Neural cell (in vitro differentiated cells): Measurements from ENCODE around the gene FRMPD4. TPM values are rescaled to one million over a fixed set of nuclear protein-coding genes. Genes with fewer than 3 reads are reported as not detected.

Experiments used
- H2AFZ ChIP-seq: fragments of 200-600, 300-800 bp; sonication (generic), shearing (Covaris generic); 2 replicates; pipeline ENCODE4 v1.6.0; 2014; ENCODE audit warnings: low read depth, mild to moderate bottlenecking, antibody characterized with exemption, low read length, moderate library complexity
- H3F3A ChIP-seq: fragments of 200-600 bp; shearing (Covaris generic); 2 replicates; pipeline ENCODE4 v1.6.1; 2016; ENCODE audit warnings: mild to moderate bottlenecking, moderate library complexity, mixed read lengths, antibody characterized with exemption, low read length; ENCODE audit not compliant: insufficient read depth, poor library complexity, severe bottlenecking
- H3K27ac ChIP-seq: fragments of 200-600, 300-800 bp; sonication (generic), shearing (Covaris generic); 2 replicates; pipeline ENCODE4 v1.5.1; 2014; ENCODE audit warnings: mild to moderate bottlenecking, low read length, moderate library complexity
- H3K27me3 ChIP-seq: fragments of 300-800, 200-600 bp; sonication (generic), shearing (Covaris generic); 2 replicates; pipeline ENCODE4 v1.6.0; 2014; ENCODE audit warnings: mild to moderate bottlenecking, low read depth, low read length, moderate library complexity; ENCODE audit not compliant: insufficient read depth
- H3K36me3 ChIP-seq: fragments of 300-800, 200-600 bp; sonication (generic), shearing (Covaris generic); 2 replicates; pipeline ENCODE4 v1.5.1; 2014; ENCODE audit warnings: mild to moderate bottlenecking, antibody characterized with exemption, low read length, moderate library complexity; ENCODE audit not compliant: insufficient read depth
- H3K4me2 ChIP-seq: fragments of 300-800, 200-600 bp; sonication (generic), shearing (Covaris generic); 2 replicates; pipeline ENCODE4 v1.6.0; 2014; ENCODE audit warnings: mild to moderate bottlenecking, low read length
- H3K4me3 ChIP-seq: fragments of 300-800, 200-600 bp; sonication (generic), shearing (Covaris generic); 2 replicates; pipeline ENCODE4 v1.5.1; 2014; ENCODE audit warnings: mild to moderate bottlenecking, low read length, moderate library complexity
- H3K79me2 ChIP-seq: fragments of 200-600 bp; shearing (Covaris generic); replicated peaks from 2 replicates; pipeline ENCODE4 v1.6.0; 2014; ENCODE audit warnings: mild to moderate bottlenecking, low read length, moderate library complexity; ENCODE audit not compliant: insufficient read depth
- H3K9ac ChIP-seq: fragments of 300-800, 200-600 bp; sonication (generic), shearing (Covaris generic); 2 replicates; pipeline ENCODE4 v1.6.1; 2016; ENCODE audit warnings: mild to moderate bottlenecking, low read length, mixed read lengths
- H3K9me2 ChIP-seq: fragments of 200-600 bp; shearing (Covaris generic); 2 replicates; pipeline ENCODE4 v1.6.1; 2016; ENCODE audit warnings: mild to moderate bottlenecking, low read length, mixed read lengths; ENCODE audit not compliant: insufficient read depth
- H3K9me3 ChIP-seq: fragments of 200-600, 300-800 bp; sonication (generic), shearing (Covaris generic); 2 replicates; pipeline ENCODE4 v1.6.1; 2016; ENCODE audit warnings: mild to moderate bottlenecking, mixed run types, low read length, moderate library complexity, mixed read lengths
- H4K20me1 ChIP-seq: fragments of 200-600 bp; shearing (Covaris generic); 2 replicates; pipeline ENCODE4 v1.6.1; 2016; ENCODE audit warnings: mild to moderate bottlenecking, mixed run types; ENCODE audit not compliant: insufficient read depth
- CTCF ChIP-seq: fragments of 450-650 bp; IDR thresholded peaks from 2 replicates; pipeline ENCODE4 v1.5.1; 2014; ENCODE audit warnings: antibody characterized with exemption, mild to moderate bottlenecking, moderate library complexity; ENCODE audit not compliant: poor library complexity, severe bottlenecking
- EP300 ChIP-seq: fragments of 450-650 bp; conservative IDR thresholded peaks from 2 replicates; pipeline ENCODE4 v1.6.1; 2014; ENCODE audit warnings: antibody characterized with exemption, mild to moderate bottlenecking, moderate library complexity; ENCODE audit not compliant: poor library complexity, severe bottlenecking
- EZH2 ChIP-seq: fragments of 200-600, 300-800 bp; shearing (Covaris generic), sonication (generic); IDR thresholded peaks from 2 replicates; pipeline ENCODE4 v1.6.1; 2014; ENCODE audit warnings: antibody characterized with exemption, low read length, borderline replicate concordance, mild to moderate bottlenecking; ENCODE audit not compliant: insufficient read depth, poor library complexity, severe bottlenecking
- MXI1 ChIP-seq: fragments of 450-650 bp; conservative IDR thresholded peaks from 2 replicates; pipeline ENCODE4 v1.6.1; 2014; ENCODE audit warnings: antibody characterized with exemption, mild to moderate bottlenecking; ENCODE audit not compliant: poor library complexity, severe bottlenecking
- POLR2AphosphoS5 ChIP-seq: IDR thresholded peaks from 2 replicates; pipeline ENCODE4 v1.6.1; 2012
- RAD21 ChIP-seq: fragments of 450-650 bp; conservative IDR thresholded peaks from 2 replicates; pipeline ENCODE4 v1.6.1; 2014; ENCODE audit warnings: antibody characterized with exemption, mild to moderate bottlenecking, moderate library complexity
- REST ChIP-seq: IDR thresholded peaks from 2 replicates; pipeline ENCODE4 v1.6.1; 2012; ENCODE audit warnings: borderline replicate concordance
- SMC3 ChIP-seq: fragments of 450-650 bp; conservative IDR thresholded peaks from 2 replicates; pipeline ENCODE4 v1.6.1; 2014; ENCODE audit warnings: antibody characterized with exemption, mild to moderate bottlenecking, moderate library complexity; ENCODE audit not compliant: poor library complexity
- TAF1 ChIP-seq: IDR thresholded peaks from 2 replicates; pipeline ENCODE4 v1.6.1; 2012; ENCODE audit warnings: low read depth
- polyA plus RNA-seq: library from polyadenylated mRNA; depleted of rRNA; stranded (reverse); fragments of >200 nt; gene quantifications from 2 replicates; pipeline ENCODE4 v1.2.3, GENCODE V29; 2014

The FRMPD4 gene
- polyA plus RNA-seq, 1 donor from 2014 or later = 1.2 TPM

GRCh38 chrX:12657881-12658280 is 519.6 kb downstream of the FRMPD4 start:
- Histone ChIP-seq H3K79me2 (no peaks in the 10 kb centered on the region), H3K27me3 (no peaks in the 10 kb centered on the region), H3K4me2 (no peak overlapping the region), H3K9me2 (no peaks in the 10 kb centered on the region), H3F3A (no peaks in the 10 kb centered on the region), H3K9me3 (no peaks in the 10 kb centered on the region), H3K27ac (no peak overlapping the region), H3K4me3 (no peak overlapping the region), H3K36me3 (no peaks in the 10 kb centered on the region), H2AFZ (no peak overlapping the region), H4K20me1 (no peaks in the 10 kb centered on the region), H3K9ac (no peak overlapping the region)
- TF ChIP-seq MXI1 (no peak), REST (no peak), SMC3 (no peak), EZH2 (no peak)

GRCh38 chrX:12661464-12661863 is 523.2 kb downstream of the FRMPD4 start:
- no peaks in the 10 kb centered on the region for H3K79me2 ChIP-seq

More at GRCh38 chrX:12661464-12661863, 523.2 kb downstream of the FRMPD4 start:
- no peak overlapping the region for H3K4me3 ChIP-seq
- H3K9me3 ChIP-seq = no peaks in the 10 kb centered on the region
- H3K9ac ChIP-seq = no peak overlapping the region
- no peaks in the 10 kb centered on the region for H3K27me3 ChIP-seq
- no peaks in the 10 kb centered on the region for H4K20me1 ChIP-seq
- H2AFZ ChIP-seq = no peak overlapping the region
- no peaks in the 10 kb centered on the region for H3K36me3 ChIP-seq
- no peak overlapping the region for H3K27ac ChIP-seq
- H3K4me2 ChIP-seq = no peak overlapping the region
- H3K9me2 ChIP-seq = no peaks in the 10 kb centered on the region
- no peak for TF ChIP-seq MXI1
- TF ChIP-seq EZH2 = no peak
- TF ChIP-seq REST = no peak
- TF ChIP-seq POLR2AphosphoS5 = no peak
- no peak for TF ChIP-seq TAF1
- no peak for TF ChIP-seq RAD21
- no peak for TF ChIP-seq SMC3
- no peak for TF ChIP-seq EP300
- no peak for TF ChIP-seq CTCF
- H3F3A ChIP-seq = no peaks in the 10 kb centered on the region
